RWPE1 (cell line): Measurements from ENCODE around the gene RDM1.
"Not testable (repeated sequence)": the region's sequence is repeated elsewhere in the genome, so short reads cannot be mapped to it uniquely, and the experiment has no call there.

ENCODE experiments used
- CTCF ChIA-PET: fragments of 350-600 bp; sonication (Branson Sonifier 250); formaldehyde crosslinking; extraction: SDS; loops from one replicate; lab custom pipeline; 2021; lab: Yijun Ruan, JAX
- POLR2A ChIA-PET: fragments of 400-600 bp; formaldehyde crosslinking; extraction: SDS; loops from one replicate; lab custom pipeline; 2020; ENCODE audit warnings: antibody characterized with exemption; ENCODE audit not compliant: low non-redundant PET; lab: Yijun Ruan, JAX
- DNase-seq: peaks from one replicate; pipeline ENCODE4 v3.0.0; 2012; ENCODE audit warnings: low spot score
- H3K27ac ChIP-seq: fragments of 450-650 bp; 2 replicates; pipeline ENCODE4 v1.5.1; 2017
- CTCF ChIP-seq: fragments of 450-650 bp; conservative IDR thresholded peaks from 2 replicates; pipeline ENCODE4 v1.5.1; 2017; ENCODE audit warnings: low read depth, mild to moderate bottlenecking

The RDM1 gene

GRCh38 chr17:35942588-35943186, 12.1 kb upstream of the RDM1 start:
- POLR2A ChIA-PET, result no interaction called here
- H3K27ac ChIP-seq, result no peak overlapping the region
- TF ChIP-seq CTCF, result no peak
- CTCF ChIA-PET, result interaction anchor here (0.6 kb wide), 1 partner anchor 16 kb away, joined by 5 read pairs; no protein-coding TSS in a partner anchor
- no peak for DNase-seq

GRCh38 chr17:35938492-35938891, 7.9 kb upstream of the RDM1 start:
- H3K27ac ChIP-seq, POLR2A ChIA-PET, DNase-seq: not testable (repeated sequence)
- CTCF ChIA-PET, result interaction anchor here (0.7 kb wide), 1 partner anchor 51 kb away, joined by 4 read pairs; no protein-coding TSS in a partner anchor

DNA sequence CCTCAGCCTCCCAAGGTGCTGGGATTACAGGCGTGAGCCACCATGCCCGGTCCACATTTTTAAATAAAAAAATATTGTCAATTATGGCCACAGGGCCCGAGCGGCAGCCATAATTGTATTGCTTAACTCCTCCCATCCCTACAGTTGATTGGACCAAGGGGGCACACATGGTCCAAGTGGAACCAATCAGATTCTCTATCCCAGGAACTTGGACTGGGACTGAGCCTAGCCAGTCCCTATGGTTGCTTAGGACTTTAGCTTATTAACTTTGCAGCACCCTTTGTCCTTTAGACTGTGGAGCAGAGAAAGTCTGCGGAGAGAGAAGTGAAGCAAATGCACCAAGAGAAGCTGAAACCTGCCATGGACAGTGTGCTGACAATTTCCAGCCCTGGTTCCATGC, 5.5 kb upstream of the RDM1 start:
- CTCF ChIA-PET, result interaction anchor here (0.6 to 0.7 kb wide), 2 partner anchors 9 to 665 kb away, joined by 3 read pairs; partner anchors contain the start of gene MRM1
- no peak for DNase-seq
- H3K27ac ChIP-seq, result no peak overlapping the region
- POLR2A ChIA-PET, result no interaction called here
- TF ChIP-seq CTCF, result no peak

DNA sequence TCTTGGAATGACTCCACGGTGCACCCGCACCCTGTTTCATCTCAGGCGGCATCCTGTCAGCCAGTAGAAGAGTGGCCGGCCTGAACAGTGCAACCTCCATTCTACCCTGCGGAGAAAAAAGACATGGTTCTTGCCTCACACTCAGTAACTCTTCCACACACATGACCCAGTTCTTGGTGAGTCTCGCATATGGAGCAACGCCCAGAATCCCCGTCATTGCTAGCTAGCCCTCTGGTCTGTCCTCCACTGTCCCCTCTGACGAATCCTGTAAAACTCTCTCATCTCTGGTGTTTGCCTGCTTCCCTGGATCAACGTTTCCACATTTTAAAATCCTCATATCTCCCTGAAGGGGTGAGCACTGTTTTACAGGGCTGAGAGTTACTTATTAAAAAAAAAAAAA, 4.2 kb upstream of the RDM1 start:
- no peak overlapping the region for H3K27ac ChIP-seq
- ChIA-PET POLR2A (no interaction called here), CTCF (interaction anchor here (0.6 kb wide), 1 partner anchor 1825 kb away, joined by 3 read pairs; no protein-coding TSS in a partner anchor)
- TF ChIP-seq CTCF, result no peak
- DNase-seq, result no peak

GRCh38 chr17:35932586-35932985, 2.0 kb upstream of the RDM1 start:
- no peak overlapping the region for H3K27ac ChIP-seq
- DNase-seq, result no peak
- no peak for TF ChIP-seq CTCF
- POLR2A ChIA-PET, result no interaction called here
- CTCF ChIA-PET, result no interaction called here

DNA sequence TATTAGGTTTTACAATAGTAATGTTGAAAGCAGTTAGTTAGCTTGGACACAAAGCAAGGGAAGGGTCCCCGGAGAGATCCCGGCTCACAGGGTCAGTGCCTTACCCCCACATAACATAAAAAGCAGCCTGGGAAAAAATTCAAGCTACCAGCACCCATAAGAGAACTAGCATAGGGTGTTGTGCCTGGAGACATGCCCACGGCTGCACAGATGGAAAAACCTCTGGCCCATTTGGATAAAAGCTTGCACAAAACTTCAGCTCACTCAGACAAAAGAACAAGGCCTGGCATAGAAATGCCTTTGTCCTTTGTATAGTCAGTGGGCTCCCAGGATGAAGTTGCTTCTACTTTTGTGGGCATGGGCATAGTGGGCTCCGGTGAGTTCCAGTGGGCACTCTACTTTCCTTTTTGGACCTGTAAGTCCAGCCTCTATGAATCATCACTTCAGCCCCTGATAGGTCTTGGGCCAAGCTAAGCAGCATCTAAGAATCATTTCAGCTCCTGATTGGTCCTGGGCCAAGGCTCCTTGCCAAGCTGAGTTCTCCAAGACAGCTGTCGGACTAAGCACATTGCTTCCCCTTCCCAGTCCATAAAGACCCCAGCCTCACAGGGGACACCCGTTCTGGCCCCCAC, 1.3 kb upstream of the RDM1 start:
- no peak overlapping the region for H3K27ac ChIP-seq
- POLR2A ChIA-PET, result no interaction called here
- no peak for TF ChIP-seq CTCF
- no peak for DNase-seq
- CTCF ChIA-PET, result interaction anchor here (1.0 to 1.5 kb wide), 2 partner anchors 14 to 16 kb away, joined by 3 to 7 read pairs; no protein-coding TSS in a partner anchor

DNA sequence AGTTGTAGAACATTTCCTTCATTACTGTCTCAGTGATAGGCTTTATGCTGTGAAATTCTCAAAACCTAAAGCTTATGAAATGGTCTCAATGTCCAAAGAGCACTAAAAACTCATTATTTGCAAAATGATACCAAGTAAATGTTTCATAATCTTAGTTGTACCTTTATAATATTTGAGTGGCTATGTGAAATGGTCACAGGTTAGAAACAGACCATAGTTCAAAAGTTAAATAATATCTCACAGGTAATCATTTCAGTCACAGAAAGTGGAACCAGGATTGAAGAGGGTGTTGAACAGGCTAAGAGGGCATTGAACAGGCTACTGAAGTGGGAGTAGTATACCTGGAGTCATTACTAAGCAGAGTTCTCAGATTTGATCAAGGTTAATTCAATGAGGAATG, 2.9 kb downstream of the RDM1 start:
- ChIA-PET CTCF (interaction anchor here (0.7 kb wide), 1 partner anchor 1185 kb away, joined by 3 read pairs; no protein-coding TSS in a partner anchor), POLR2A (no interaction called here)
- no peak for TF ChIP-seq CTCF
- DNase-seq, result no peak
- H3K27ac ChIP-seq, result no peak overlapping the region
